Mesothelial cell of epicardium (in vitro differentiated cells): Measurements from ENCODE around the gene LRRC8C. TPM values are rescaled to one million over a fixed set of nuclear protein-coding genes. Genes with fewer than 3 reads are reported as not detected.

Experiments
- DNase-seq, 2 experiments: peaks; one replicate each; pipeline ENCODE4 v3.0.0; 2021; ENCODE audit warnings: low spot score in 2 of 2; ENCODE audit not compliant: unreplicated experiment in 2 of 2
- H3K27ac Mint-ChIP-seq: 2 replicates; pipeline ENCODE4 v1.8.0; 2021; ENCODE audit warnings: mixed read lengths
- H3K27me3 Mint-ChIP-seq: 2 replicates; pipeline ENCODE4 v1.8.0; 2021; ENCODE audit warnings: low read depth, mixed read lengths
- H3K36me3 Mint-ChIP-seq: 2 replicates; pipeline ENCODE4 v1.8.0; 2021; ENCODE audit warnings: mixed read lengths
- H3K4me1 Mint-ChIP-seq: 2 replicates; pipeline ENCODE4 v1.8.0; 2021; ENCODE audit warnings: mixed read lengths
- H3K4me3 Mint-ChIP-seq: 2 replicates; pipeline ENCODE4 v1.8.0; 2021; ENCODE audit warnings: mild to moderate bottlenecking, moderate library complexity, mixed read lengths
- H3K9me3 Mint-ChIP-seq: 2 replicates; pipeline ENCODE4 v1.8.0; 2021; ENCODE audit warnings: mixed read lengths
- CTCF ChIP-seq: fragments of 200-600 bp; sonication (generic); IDR thresholded peaks from one replicate; pipeline ENCODE4 v1.5.0; 2021; ENCODE audit warnings: antibody characterized with exemption; ENCODE audit not compliant: unreplicated experiment
- total RNA-seq: library from RNA; stranded (reverse); gene quantifications from 3 replicates; pipeline ENCODE4 v1.2.1, GENCODE V29; 2021

Gene LRRC8C
- total RNA-seq, 1 donor from 2014 or later, result 1.3 TPM

DNA sequence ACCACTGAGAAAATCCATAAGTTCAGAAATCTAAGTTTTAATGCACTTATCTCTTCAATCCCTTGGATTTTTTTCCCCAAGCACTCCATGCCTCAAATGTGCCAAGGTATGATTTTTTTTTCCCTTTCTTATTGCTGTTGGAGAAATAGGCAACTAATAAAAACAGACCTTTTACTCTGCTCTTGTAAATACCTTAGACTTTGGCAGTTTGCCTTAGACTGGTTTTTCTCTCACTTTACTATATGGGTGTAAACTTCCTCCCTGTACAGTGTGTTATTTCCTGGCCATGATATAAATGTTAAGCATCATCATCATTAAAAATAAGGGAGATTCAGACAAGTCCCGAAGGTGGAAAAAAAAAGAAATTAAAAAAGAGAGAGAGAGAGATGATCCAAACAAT, 65.7 kb downstream of the LRRC8C start:
- DNase-seq, result no peak
- Mint-ChIP-seq H3K9me3 (peaks cover 7% of the 10 kb centered on the region), H3K27ac (peak overlapping the region; percentile 28), H3K36me3 (no peaks in the 10 kb centered on the region), H3K4me3 (no peak overlapping the region), H3K4me1 (peaks cover 25% of the 10 kb centered on the region), H3K27me3 (no peaks in the 10 kb centered on the region)
- TF ChIP-seq CTCF, result no peak

- no peak overlapping the region for H3K27ac Mint-ChIP-seq
- no peaks in the 10 kb centered on the region for H3K36me3 Mint-ChIP-seq
- H3K9me3 Mint-ChIP-seq, result peaks cover 7% of the 10 kb centered on the region
- no peak overlapping the region for H3K4me3 Mint-ChIP-seq
- no peak for DNase-seq
- TF ChIP-seq CTCF, result no peak
- H3K4me1 Mint-ChIP-seq, result peaks cover 25% of the 10 kb centered on the region
- H3K27me3 Mint-ChIP-seq, result no peaks in the 10 kb centered on the region
Observed at GRCh38 chr1:89699451-89699986, 66.6 kb downstream of the LRRC8C start.

- no peaks in the 10 kb centered on the region for H3K36me3 Mint-ChIP-seq
- peaks cover 7% of the 10 kb centered on the region for H3K9me3 Mint-ChIP-seq
- TF ChIP-seq CTCF, result no peak
- H3K27ac Mint-ChIP-seq, result no peak overlapping the region
- DNase-seq, result no peak
- H3K4me3 Mint-ChIP-seq, result no peak overlapping the region
- peaks cover 19% of the 10 kb centered on the region for H3K4me1 Mint-ChIP-seq
- no peaks in the 10 kb centered on the region for H3K27me3 Mint-ChIP-seq
Observed at GRCh38 chr1:89701746-89702241, 68.9 kb downstream of the LRRC8C start.

- H3K27me3 Mint-ChIP-seq, result no peaks in the 10 kb centered on the region
- peaks cover 13% of the 10 kb centered on the region for H3K4me1 Mint-ChIP-seq
- no peak overlapping the region for H3K27ac Mint-ChIP-seq
- H3K36me3 Mint-ChIP-seq, result no peaks in the 10 kb centered on the region
- peaks cover 7% of the 10 kb centered on the region for H3K9me3 Mint-ChIP-seq
- no peak for TF ChIP-seq CTCF
- no peak overlapping the region for H3K4me3 Mint-ChIP-seq
- no peak for DNase-seq
Observed at GRCh38 chr1:89702520-89703045, 69.7 kb downstream of the LRRC8C start.

- Mint-ChIP-seq H3K4me1 (peaks cover 5% of the 10 kb centered on the region), H3K27ac (no peak overlapping the region), H3K27me3 (no peaks in the 10 kb centered on the region), H3K36me3 (no peaks in the 10 kb centered on the region), H3K4me3 (no peak overlapping the region), H3K9me3 (peaks cover 7% of the 10 kb centered on the region)
- no peak for TF ChIP-seq CTCF
- DNase-seq, result no peak
Observed at GRCh38 chr1:89703469-89703868, 70.5 kb downstream of the LRRC8C start.
